Activated CD8-positive, alpha-beta memory T cell treated with anti-CD3 and anti-CD28 coated beads for 48 hours (primary cell): ENCODE data around the gene C11orf87.

Experiments used
- DNase-seq, 3 experiments: peaks; one replicate each; pipeline ENCODE4 v3.0.0-alpha.2; 2020; ENCODE audit warnings: low read depth in 2 of 3, low spot score in 2 of 3

The C11orf87 gene

DNA sequence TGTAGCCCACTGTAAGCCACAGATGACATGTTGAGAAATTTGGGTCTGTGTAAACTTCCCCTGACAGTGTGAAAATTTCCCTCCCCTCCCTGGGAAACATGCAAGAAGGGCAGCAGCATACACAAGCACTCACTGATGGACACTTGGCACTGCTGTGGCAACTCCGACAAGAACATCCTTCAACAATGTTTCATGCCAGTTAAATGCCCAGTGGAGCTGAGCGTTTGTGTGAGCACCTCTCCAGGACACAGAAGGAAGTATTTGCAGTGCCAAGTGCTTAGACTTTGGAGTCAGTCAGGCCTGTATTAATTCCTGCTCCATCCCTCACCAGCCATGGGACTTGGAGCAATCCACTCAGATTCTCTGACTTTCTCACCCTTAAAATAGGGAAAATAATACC is 17.7 kb downstream of the C11orf87 start:
- no peak for DNase-seq

DNA sequence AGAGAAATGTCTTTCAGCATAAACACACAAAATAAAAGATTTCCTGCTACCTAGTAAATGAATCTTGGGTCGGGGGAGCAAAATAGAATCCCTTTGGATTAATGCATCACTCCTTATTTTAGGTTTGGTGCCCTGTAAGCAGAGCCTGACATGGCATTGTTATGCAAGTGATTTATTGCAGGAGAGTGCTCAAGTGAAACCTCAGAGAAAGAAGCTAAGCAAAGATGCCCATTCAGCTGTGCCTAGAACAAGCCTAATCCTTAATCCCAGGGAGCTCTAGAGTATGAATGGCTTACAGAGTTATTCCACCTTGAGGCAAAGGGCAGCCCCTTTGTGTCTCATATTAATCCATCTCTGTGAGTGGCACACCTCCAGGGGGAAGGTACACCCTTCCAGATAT is 21.1 kb downstream of the C11orf87 start:
- no peak for DNase-seq

DNA sequence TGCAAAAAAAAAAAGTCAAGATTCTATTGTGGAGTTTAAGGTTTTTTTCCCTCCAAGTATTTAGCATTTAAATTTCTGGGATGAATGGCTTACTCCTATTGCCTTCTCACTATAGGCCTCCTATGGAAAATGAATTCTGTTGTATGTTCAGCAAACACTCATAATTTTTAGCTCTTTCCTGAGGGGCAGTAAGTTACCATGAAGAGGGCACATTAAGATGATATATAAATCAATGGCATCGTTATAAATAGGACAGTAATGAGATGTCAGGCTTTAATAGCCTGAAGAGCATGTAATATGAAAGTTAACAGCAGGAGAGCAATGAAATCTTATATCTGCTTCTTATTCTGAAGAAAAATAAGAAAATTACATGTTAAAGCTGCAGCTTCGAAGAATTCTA is 32.9 kb downstream of the C11orf87 start:
- DNase-seq: no peak
